ENCODE data around the gene RYR2. TPM values are rescaled to one million over a fixed set of nuclear protein-coding genes. Genes with fewer than 3 reads are reported as not detected.

The RYR2 gene
- total RNA-seq (2022; extraction: Qiagen RNA extraction; ENCODE audit: low read depth), result 0.01 to 0.13 TPM (median 0.03 TPM) in 4 of 5 replicates, not detected in the other

DNA sequence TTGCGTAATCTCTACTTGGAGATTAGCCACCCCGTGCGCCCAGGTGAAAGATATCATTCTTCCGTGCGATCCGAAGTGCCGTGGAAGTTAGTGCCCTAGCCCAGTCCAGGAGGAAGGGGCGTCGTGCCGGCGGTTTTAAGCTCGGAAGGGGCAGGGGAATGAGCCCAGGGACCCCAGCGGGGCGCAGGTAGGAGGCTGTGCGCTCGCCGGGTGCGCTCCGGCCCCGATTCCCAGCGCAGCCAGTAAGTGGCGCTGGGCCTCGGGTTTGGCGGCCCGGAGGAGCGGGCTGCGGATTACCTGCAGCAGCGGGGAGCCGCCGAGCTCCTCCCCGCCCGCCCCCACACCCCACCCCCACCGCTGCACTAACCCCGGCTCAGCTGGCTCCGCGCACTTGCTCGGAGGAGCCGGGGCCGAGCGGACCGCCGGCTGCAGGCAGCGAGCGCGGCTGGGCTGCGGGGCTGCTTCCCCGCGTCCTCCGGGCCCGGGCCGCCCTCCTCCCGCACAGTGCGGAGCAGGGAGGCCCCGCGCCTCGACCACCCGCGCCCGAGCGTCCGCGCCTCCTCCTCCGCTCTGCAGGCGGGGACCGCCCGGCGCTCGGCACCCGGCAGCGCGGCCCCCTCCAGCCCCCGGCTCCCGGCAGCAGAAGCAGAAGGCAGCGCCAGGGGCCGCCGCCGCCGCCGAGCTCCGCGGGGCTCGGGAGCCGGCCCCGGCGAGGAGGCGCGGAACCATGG is at the start of gene RYR2:
TSS of gene RYR2 (plus strand) at position 390 of the 731 bp plus-strand sequence. CDS start at position 728, 338 bp downstream.

DNA sequence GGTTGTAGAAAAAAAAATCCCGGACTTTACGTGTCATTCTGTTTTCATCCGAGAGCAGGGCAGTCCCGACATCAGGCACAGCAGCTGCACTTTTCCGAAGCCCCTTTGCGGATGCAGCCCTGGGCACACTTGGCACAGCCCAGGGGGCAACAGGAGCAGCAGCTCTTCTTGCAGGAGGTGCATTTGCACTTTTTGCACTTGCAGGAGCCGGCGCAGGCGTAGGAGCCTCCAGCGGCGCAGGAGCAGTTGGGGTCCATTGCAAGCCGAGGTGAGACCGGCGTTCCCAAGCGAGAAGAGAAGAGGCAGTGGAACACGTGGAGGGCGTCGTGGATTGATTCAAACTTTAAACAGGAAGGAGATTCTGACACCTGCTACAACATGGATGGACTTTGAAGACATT is 37.9 kb upstream of the RYR2 start, which contains the start of gene MT1HL1:
TSS of gene MT1HL1 (minus strand) at position 326 of the 400 bp plus-strand sequence. CDS start at position 257, 69 bp downstream.

Other genes with a start within 250 kb of the RYR2 start
- gene MTR, start 246.9 kb upstream of the RYR2 start, total RNA-seq (2022; extraction: Qiagen RNA extraction; ENCODE audit: low read depth), result 4.3 to 7.9 TPM (median 7.2 TPM) in 5 replicates
- gene MT1HL1, start 37.7 kb upstream of the RYR2 start, total RNA-seq (2022; extraction: Qiagen RNA extraction; ENCODE audit: low read depth), result not detected in 5 replicates

All from A549 treated with ZK216348 at 1 μM for 4 hours (cell line).